Measurements from ENCODE around the gene YAE1. TPM values are rescaled to one million over a fixed set of nuclear protein-coding genes. Genes with fewer than 3 reads are reported as not detected.

The YAE1 gene
- polyA plus RNA-seq, 1 experiment = 49.0 TPM

DNA sequence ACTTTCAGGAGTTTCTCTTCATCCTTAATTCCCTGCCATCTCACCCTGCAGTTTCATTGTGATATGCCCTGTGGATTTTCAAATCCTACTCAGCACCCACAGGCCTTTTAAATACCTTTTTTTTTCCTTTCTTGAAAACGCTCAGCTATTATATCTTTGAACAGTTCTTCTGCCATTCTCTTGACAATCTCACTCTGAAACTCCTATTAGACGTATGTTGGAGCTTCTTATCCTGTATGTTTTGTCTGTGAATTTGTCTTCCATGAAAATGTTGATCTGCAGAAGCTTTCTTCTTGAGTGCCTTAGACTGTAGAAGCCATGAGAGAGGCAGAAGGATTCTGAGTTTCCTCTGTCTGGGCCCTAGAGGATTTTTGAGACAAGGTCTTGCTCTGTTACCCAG is 18.9 kb upstream of the YAE1 start:
- H3K4me3 ChIP-seq (ENCODE audit: low read depth, low read length) = no peak overlapping the region
- POLR2A ChIA-PET = interaction anchor here (0.6 kb wide), 2 partner anchors 45 to 350 kb away, joined by 4 to 7 read pairs; no protein-coding TSS in a partner anchor
- no peak for TF ChIP-seq CTCF (IDR thresholded peaks at IDR 0.05; ENCODE audit: low read depth, low read length)
- peaks cover 6% of the 10 kb centered on the region for H3K27me3 ChIP-seq (ENCODE audit: control insufficient read depth, insufficient read depth, low read length)
- DNase-seq (ENCODE audit: low read depth, low spot score) = no peak
- peaks cover 8% of the 10 kb centered on the region; the same call in 1 of the 2 replicates for H3K9me3 ChIP-seq (ENCODE audit: control insufficient read depth, insufficient read depth, low read length)
- CTCF ChIA-PET = interaction anchor here (0.9 kb wide), 1 partner anchor 94 kb away, joined by 3 read pairs; no protein-coding TSS in a partner anchor
- H3K27ac ChIP-seq (ENCODE audit: low read depth, low read length) = no peak overlapping the region

- POLR2A ChIA-PET = no interaction called here
- no peak overlapping the region for H3K27ac ChIP-seq (ENCODE audit: low read depth, low read length)
- CTCF ChIA-PET = interaction anchor here (0.6 kb wide), 1 partner anchor 711 kb away, joined by 3 read pairs; no protein-coding TSS in a partner anchor
- no peak overlapping the region for H3K4me3 ChIP-seq (ENCODE audit: low read depth, low read length)
- peaks cover 13% of the 10 kb centered on the region for H3K27me3 ChIP-seq (ENCODE audit: control insufficient read depth, insufficient read depth, low read length)
- peaks cover 8% of the 10 kb centered on the region; the same call in 1 of the 2 replicates for H3K9me3 ChIP-seq (ENCODE audit: control insufficient read depth, insufficient read depth, low read length)
- no peak for TF ChIP-seq CTCF (IDR thresholded peaks at IDR 0.05; ENCODE audit: low read depth, low read length)
- DNase-seq (ENCODE audit: low read depth, low spot score) = no peak
Observed at GRCh38 chr7:39550411-39550810, 15.8 kb upstream of the YAE1 start.

DNA sequence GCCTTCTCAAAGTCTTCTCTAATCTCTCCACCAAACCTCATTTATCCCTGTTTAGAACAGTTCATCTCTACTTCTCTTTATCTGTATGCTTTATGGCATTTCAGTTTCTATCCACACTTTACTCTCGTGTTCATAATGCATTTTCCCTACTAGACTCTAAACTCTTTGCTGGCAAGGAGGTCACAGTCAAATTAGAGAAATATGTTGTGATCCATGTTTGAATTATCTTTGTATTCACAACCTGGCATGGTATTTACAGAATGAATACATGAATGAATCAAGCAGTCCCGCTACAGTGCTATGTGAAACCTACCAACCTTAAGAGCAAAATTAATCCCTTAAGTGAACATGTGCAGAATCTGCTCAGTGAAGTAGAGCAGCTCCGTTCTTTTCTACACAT is 12.8 kb upstream of the YAE1 start:
- Histone ChIP-seq H3K27ac (ENCODE audit: low read depth, low read length) (no peak overlapping the region), H3K9me3 (ENCODE audit: control insufficient read depth, insufficient read depth, low read length) (no peaks in the 10 kb centered on the region), H3K4me3 (ENCODE audit: low read depth, low read length) (no peak overlapping the region), H3K27me3 (ENCODE audit: control insufficient read depth, insufficient read depth, low read length) (peaks cover 13% of the 10 kb centered on the region)
- no peak for DNase-seq (ENCODE audit: low read depth, low spot score)
- ChIA-PET CTCF (no interaction called here), POLR2A (no interaction called here)
- no peak for TF ChIP-seq CTCF (IDR thresholded peaks at IDR 0.05; ENCODE audit: low read depth, low read length)

- Histone ChIP-seq H3K4me3 (ENCODE audit: low read depth, low read length) (no peak overlapping the region), H3K27me3 (ENCODE audit: control insufficient read depth, insufficient read depth, low read length) (peaks cover 12% of the 10 kb centered on the region), H3K9me3 (ENCODE audit: control insufficient read depth, insufficient read depth, low read length) (no peaks in the 10 kb centered on the region), H3K27ac (ENCODE audit: low read depth, low read length) (no peak overlapping the region)
- TF ChIP-seq CTCF (IDR thresholded peaks at IDR 0.05; ENCODE audit: low read depth, low read length) = no peak
- CTCF ChIA-PET = interaction anchor here (1.4 to 1.6 kb wide), 3 partner anchors 17 to 341 kb away, joined by 3 to 5 read pairs (median 5); no protein-coding TSS in a partner anchor
- no peak for DNase-seq (ENCODE audit: low read depth, low spot score)
- POLR2A ChIA-PET = no interaction called here
Observed at GRCh38 chr7:39554583-39555165, 11.5 kb upstream of the YAE1 start.

GRCh38 chr7:39557222-39557621 is 9.0 kb upstream of the YAE1 start:
- CTCF ChIA-PET = no interaction called here

More at GRCh38 chr7:39557222-39557621, 9.0 kb upstream of the YAE1 start:
- no peak overlapping the region for H3K27ac ChIP-seq (ENCODE audit: low read depth, low read length)
- H3K9me3 ChIP-seq (ENCODE audit: control insufficient read depth, insufficient read depth, low read length) = no peaks in the 10 kb centered on the region
- POLR2A ChIA-PET = no interaction called here
- no peak for DNase-seq (ENCODE audit: low read depth, low spot score)
- H3K27me3 ChIP-seq (ENCODE audit: control insufficient read depth, insufficient read depth, low read length) = peaks cover 15% of the 10 kb centered on the region
- TF ChIP-seq CTCF (IDR thresholded peaks at IDR 0.05; ENCODE audit: low read depth, low read length) = no peak
- H3K4me3 ChIP-seq (ENCODE audit: low read depth, low read length) = no peak overlapping the region
